WI38 (cell line): ENCODE data around the gene GRIK4.

Experiments used
- H3K4me3 ChIP-seq: 2 replicates; pipeline ENCODE4 v1.5.1; 2011; ENCODE audit warnings: low read depth, mild to moderate bottlenecking, control low read depth, low read length
- CTCF ChIP-seq: IDR thresholded peaks from 2 replicates; pipeline ENCODE4 v1.5.1; 2012; ENCODE audit warnings: low read depth, mild to moderate bottlenecking, control low read depth, low read length

The GRIK4 gene

DNA sequence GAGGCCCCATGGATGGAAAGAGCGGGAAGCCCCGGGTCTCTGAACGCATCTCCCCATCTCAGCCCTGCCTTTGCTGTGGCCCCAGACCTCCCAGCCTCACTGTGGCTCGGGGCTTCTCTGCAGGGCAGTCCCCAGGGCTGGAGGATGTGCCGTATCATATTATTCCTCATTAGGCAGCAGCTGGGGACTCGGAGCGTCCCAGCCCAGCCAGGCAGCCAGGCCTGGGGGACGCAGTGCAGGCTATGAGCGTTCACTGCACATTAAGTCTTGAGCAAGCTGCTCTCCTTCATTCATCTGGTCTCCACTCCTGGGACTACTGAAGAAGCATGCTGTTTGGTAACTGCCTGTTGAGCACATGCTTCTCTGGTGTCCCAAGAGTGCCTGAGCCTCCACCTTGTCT lies 285.6 kb downstream of the GRIK4 start:
- TF ChIP-seq CTCF, result no peak
- H3K4me3 ChIP-seq, result no peak overlapping the region

- TF ChIP-seq CTCF, result no peak
- no peak overlapping the region for H3K4me3 ChIP-seq
Measured at GRCh38 chr11:120798854-120799253, 287.3 kb downstream of the GRIK4 start.

DNA sequence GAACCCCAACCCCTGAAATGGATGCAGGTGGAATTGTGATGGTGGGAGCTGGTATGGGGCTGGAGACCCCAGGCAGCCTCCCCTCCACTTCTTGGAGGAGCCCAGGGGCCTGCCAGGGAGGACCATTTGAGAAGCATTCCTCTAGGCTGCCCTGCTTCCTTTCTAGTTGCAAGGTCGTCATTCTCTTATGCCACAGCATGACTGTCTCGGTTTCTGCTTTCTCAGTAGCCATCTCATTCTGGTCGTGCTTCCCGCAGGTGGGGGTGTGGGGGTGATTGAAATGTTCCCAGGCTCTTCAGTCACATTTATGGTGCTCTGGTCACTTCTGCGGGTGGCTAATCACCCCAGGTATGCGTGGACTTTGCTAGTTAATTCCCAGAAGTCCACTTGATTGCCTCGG lies 288.7 kb downstream of the GRIK4 start:
- no peak overlapping the region for H3K4me3 ChIP-seq
- TF ChIP-seq CTCF, result no peak

GRCh38 chr11:120801801-120802689 lies 290.5 kb downstream of the GRIK4 start:
- H3K4me3 ChIP-seq, result no peak overlapping the region
- peak; percentile 96 for TF ChIP-seq CTCF

GRCh38 chr11:120805960-120806555 lies 294.5 kb downstream of the GRIK4 start:
- H3K4me3 ChIP-seq, result no peak overlapping the region
- no peak for TF ChIP-seq CTCF

DNA sequence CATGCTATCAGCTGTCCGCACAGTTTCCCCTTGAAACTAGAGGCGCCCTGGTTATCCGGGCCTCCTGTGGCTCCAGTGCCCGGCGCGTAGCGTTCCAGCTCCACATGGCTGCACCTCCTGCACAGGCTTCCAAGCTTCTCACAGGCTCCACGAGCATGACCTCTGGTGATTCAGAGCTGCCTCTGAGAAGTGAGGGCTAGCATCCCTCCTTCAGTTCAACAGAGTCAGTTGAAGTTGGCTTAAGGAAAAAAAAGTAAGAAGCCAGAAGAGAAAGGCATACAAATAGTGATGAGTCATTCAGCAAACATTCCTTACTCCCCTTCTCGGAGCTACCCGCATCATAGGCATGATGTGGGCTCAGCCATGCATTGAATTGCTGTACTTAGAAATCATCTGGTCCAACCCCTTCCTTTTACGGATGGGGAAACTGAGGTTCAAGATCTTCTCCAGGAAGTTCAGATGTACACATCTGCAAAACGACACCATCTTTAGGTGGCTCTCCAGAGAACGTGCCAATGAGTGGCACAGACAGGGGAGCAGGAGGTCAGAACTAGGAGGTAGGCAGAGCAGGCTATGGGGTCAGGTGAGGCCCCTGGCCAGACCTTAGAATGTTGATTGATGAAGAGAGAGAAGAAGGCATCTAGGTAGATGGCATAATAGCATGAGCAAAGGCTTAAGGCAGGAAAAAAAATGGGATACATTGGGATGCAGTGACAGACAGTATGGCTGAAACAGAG lies 296.0 kb downstream of the GRIK4 start:
- H3K4me3 ChIP-seq, result no peak overlapping the region
- TF ChIP-seq CTCF, result no peak

DNA sequence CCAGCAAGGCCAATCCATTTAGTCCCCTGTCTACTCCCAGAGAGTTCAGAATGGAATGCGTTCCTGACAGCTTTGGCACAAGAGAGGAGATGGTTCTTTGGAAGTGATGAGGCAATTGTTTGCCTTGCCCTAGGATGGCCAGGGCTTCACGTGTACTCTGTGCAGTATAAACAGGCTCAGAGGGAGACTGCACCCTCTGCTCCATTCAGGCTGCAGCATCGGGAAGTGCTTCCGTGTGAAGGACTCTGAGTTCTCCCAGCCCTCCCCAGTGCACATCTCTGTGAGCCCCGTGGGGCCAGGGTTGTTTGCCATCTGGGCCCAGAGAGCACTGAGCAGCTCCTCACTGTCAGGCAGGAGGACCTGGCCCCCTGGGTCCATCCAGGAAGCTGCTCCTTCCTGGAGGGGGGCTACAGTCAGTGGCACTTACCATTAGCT lies 297.1 kb downstream of the GRIK4 start:
- no peak overlapping the region for H3K4me3 ChIP-seq
- TF ChIP-seq CTCF, result no peak
